HG03039 (cell line): ENCODE data around the gene LRRC53.

Source experiments
- ATAC-seq: cut with Tn5 transposase; IDR thresholded peaks from one replicate; pipeline ENCODE4 v1.9.1; 2021; ENCODE audit warnings: mild to moderate bottlenecking, moderate library complexity; ENCODE audit not compliant: unreplicated experiment

LRRC53 gene

GRCh38 chr1:74498901-74499300, 13.5 kb downstream of the LRRC53 start:
- no peak for ATAC-seq

- no peak for ATAC-seq
Measured at GRCh38 chr1:74496669-74497068, 15.7 kb downstream of the LRRC53 start.

- no peak for ATAC-seq
Measured at GRCh38 chr1:74486036-74486435, 26.4 kb downstream of the LRRC53 start.

GRCh38 chr1:74485622-74486021, 26.8 kb downstream of the LRRC53 start:
- ATAC-seq: no peak

GRCh38 chr1:74481607-74482006, 30.8 kb downstream of the LRRC53 start:
- ATAC-seq: no peak

- no peak for ATAC-seq
Measured at GRCh38 chr1:74480068-74480467, 32.3 kb downstream of the LRRC53 start.

GRCh38 chr1:74478979-74479378, 33.4 kb downstream of the LRRC53 start:
- ATAC-seq: no peak

- no peak for ATAC-seq
Measured at GRCh38 chr1:74474585-74474984, 37.8 kb downstream of the LRRC53 start.

- no peak for ATAC-seq
Measured at GRCh38 chr1:74471470-74471869, 40.9 kb downstream of the LRRC53 start.

GRCh38 chr1:74470936-74471335, 41.5 kb downstream of the LRRC53 start:
- ATAC-seq: no peak

GRCh38 chr1:74470251-74470650, 42.2 kb downstream of the LRRC53 start:
- ATAC-seq: no peak

- peak; percentile 56 for ATAC-seq
Measured at GRCh38 chr1:74468982-74469603, 43.3 kb downstream of the LRRC53 start.

GRCh38 chr1:74467786-74468377, 44.5 kb downstream of the LRRC53 start:
- ATAC-seq: no peak

- no peak for ATAC-seq
Measured at GRCh38 chr1:74465193-74465681, 47.2 kb downstream of the LRRC53 start.

GRCh38 chr1:74464037-74464436, 48.4 kb downstream of the LRRC53 start:
- no peak for ATAC-seq

- peak; percentile 88 for ATAC-seq
Measured at GRCh38 chr1:74463333-74463988, 49.0 kb downstream of the LRRC53 start.

GRCh38 chr1:74457253-74457652, 55.2 kb downstream of the LRRC53 start:
- no peak for ATAC-seq

GRCh38 chr1:74455390-74455789, 57.0 kb downstream of the LRRC53 start:
- ATAC-seq: no peak

GRCh38 chr1:74453277-74453676, 59.1 kb downstream of the LRRC53 start:
- ATAC-seq: no peak

GRCh38 chr1:74452035-74452434, 60.4 kb downstream of the LRRC53 start:
- ATAC-seq: no peak

- ATAC-seq: no peak
Measured at GRCh38 chr1:74437035-74437434, 75.4 kb downstream of the LRRC53 start.

- ATAC-seq: no peak
Measured at GRCh38 chr1:74436078-74436477, 76.3 kb downstream of the LRRC53 start.
